ENCODE results near the gene MAP3K15.

GRCh38 chrX:19332983-19333382, 182.3 kb downstream of the MAP3K15 start:
- TF ChIP-seq POLR2A (IDR thresholded peaks at IDR 0.05): no peak
- no peak for TF ChIP-seq CTCF (IDR thresholded peaks at IDR 0.05)

Measured in body of pancreas (tissue), 4 donors.